ENCODE results near the gene CDK3. TPM values are rescaled to one million over a fixed set of nuclear protein-coding genes. Genes with fewer than 3 reads are reported as not detected.

CDK3 gene
- total RNA-seq, 1 experiment from 2014 or later: 7.1 TPM

DNA sequence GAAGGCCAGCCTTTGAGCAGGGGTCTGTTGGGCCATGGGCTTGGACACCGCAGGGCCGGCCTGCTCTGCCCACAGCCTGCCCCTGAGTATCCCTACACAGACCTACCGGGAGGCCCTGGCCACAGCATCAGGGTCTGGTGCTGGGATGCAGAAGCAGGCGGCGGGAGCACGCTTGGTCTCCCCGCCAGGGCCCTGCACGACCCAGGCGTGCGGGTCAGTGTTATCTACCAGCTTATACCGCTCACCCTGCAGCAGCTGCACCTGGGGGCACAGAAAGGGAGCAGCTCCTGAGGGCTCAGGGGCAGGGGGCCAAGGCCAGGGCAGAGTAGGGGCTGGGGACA is 17.7 kb downstream of the CDK3 start:
- intact Hi-C loops (cut with micrococcal nuclease): no loop called here
- POLR2A ChIA-PET: no interaction called here
- DNase-seq (ENCODE audit: low read depth, low spot score): no peak

DNA sequence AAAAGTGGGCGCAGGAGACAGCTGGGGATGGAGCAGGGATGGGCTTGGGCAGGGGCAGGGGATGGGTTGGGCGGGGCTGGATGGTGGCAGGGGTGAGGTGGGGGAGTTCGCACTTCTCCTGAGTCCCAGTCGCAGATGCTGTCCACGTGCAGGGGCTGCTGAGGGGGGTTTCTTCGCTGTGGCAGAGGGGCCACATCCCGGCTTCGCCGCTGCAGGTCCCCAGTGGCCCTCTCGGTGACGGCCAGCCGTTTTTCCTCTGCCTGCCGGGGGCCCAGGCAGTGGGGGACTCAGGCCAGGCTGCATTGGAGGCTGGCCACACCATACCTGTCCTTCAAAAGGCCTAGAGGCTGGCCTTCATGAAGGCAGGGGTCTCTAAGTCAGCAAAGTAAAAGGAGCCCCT is 18.1 kb downstream of the CDK3 start:
- Histone ChIP-seq H3K79me2 (ENCODE audit: insufficient read depth, low read length) (no peaks in the 10 kb centered on the region), H3K9ac (ENCODE audit: low read length) (no peak overlapping the region), H3K27ac (ENCODE audit: low read depth, low read length) (no peak overlapping the region), H4K20me1 (ENCODE audit: insufficient read depth) (no peaks in the 10 kb centered on the region), H3K9me2 (ENCODE audit: insufficient read depth) (no peaks in the 10 kb centered on the region), H3K4me1 (ENCODE audit: control insufficient read depth in 1 of 2, insufficient read depth in 2 of 2, low read length in 2 of 2) (peaks cover 0 to 3% of the 10 kb centered on the region in 2 experiments; a peak in 1 of 4 replicates), H3K36me3 (ENCODE audit: control insufficient read depth in 1 of 2, insufficient read depth in 2 of 2, low read length in 2 of 2) (peaks cover 35 to 36% of the 10 kb centered on the region in 2 experiments), H2AFZ (ENCODE audit: low read depth, low read length, poor library complexity, severe bottlenecking) (no peak overlapping the region), H3K9me3 (ENCODE audit: control insufficient read depth in 1 of 2, insufficient read depth in 1 of 2, low read depth in 1 of 2, low read length in 2 of 2) (no peaks in the 10 kb centered on the region), H3K27me3 (ENCODE audit: insufficient read depth, low read length) (no peaks in the 10 kb centered on the region), H3K4me3 (replicated peaks in 1 of 2; ENCODE audit: low read depth in 1 of 2, low read length in 2 of 2) (no peak overlapping the region), H3K4me2 (ENCODE audit: low read length) (no peak overlapping the region)
- DNase-seq (ENCODE audit: low read depth, low spot score): no peak
- no TSS peak for BruUV-seq (replicated peaks)
- TF ChIP-seq SRF (IDR thresholded peaks at IDR 0.05; ENCODE audit: low read depth): no peak
- no peak for TF ChIP-seq EZH2phosphoT487 (IDR thresholded peaks at IDR 0.05; ENCODE audit: borderline replicate concordance)
- no peak for TF ChIP-seq ELF1 (IDR thresholded peaks at IDR 0.05; ENCODE audit: borderline replicate concordance, low read depth)
- no peak for TF ChIP-seq ZFX (IDR thresholded peaks at IDR 0.05)
- no peak for TF ChIP-seq SIN3A (IDR thresholded peaks at IDR 0.05; ENCODE audit: low read depth)
- TF ChIP-seq SP1 (IDR thresholded peaks at IDR 0.05; ENCODE audit: low read depth): no peak
- TF ChIP-seq, protein P1, sequence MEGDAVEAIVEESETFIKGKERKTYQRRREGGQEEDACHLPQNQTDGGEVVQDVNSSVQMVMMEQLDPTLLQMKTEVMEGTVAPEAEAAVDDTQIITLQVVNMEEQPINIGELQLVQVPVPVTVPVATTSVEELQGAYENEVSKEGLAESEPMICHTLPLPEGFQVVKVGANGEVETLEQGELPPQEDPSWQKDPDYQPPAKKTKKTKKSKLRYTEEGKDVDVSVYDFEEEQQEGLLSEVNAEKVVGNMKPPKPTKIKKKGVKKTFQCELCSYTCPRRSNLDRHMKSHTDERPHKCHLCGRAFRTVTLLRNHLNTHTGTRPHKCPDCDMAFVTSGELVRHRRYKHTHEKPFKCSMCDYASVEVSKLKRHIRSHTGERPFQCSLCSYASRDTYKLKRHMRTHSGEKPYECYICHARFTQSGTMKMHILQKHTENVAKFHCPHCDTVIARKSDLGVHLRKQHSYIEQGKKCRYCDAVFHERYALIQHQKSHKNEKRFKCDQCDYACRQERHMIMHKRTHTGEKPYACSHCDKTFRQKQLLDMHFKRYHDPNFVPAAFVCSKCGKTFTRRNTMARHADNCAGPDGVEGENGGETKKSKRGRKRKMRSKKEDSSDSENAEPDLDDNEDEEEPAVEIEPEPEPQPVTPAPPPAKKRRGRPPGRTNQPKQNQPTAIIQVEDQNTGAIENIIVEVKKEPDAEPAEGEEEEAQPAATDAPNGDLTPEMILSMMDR (IDR thresholded peaks at IDR 0.05 in 2 of 3, conservative IDR thresholded peaks at IDR 0.05 in 1 of 3; ENCODE audit: borderline replicate concordance in 1 of 3, insufficient read depth in 1 of 3, low read depth in 2 of 3, low read length in 2 of 3): no peak
- TF ChIP-seq, protein P2, sequence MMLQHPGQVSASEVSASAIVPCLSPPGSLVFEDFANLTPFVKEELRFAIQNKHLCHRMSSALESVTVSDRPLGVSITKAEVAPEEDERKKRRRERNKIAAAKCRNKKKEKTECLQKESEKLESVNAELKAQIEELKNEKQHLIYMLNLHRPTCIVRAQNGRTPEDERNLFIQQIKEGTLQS (IDR thresholded peaks at IDR 0.05): no peak
- no peak for TF ChIP-seq JUND (IDR thresholded peaks at IDR 0.05)
- TF ChIP-seq CBX3 (IDR thresholded peaks at IDR 0.05; ENCODE audit: low read depth): no peak
- no peak for TF ChIP-seq TCF7L2 (IDR thresholded peaks at IDR 0.05; ENCODE audit: borderline replicate concordance, extremely low read depth, insufficient read depth, insufficient read length)
- TF ChIP-seq YY1 (IDR thresholded peaks at IDR 0.05; ENCODE audit: extremely low read depth, insufficient replicate concordance, low read depth, low read length): no peak
- ChIA-PET POLR2A (no interaction called here), RAD21 (ENCODE audit: low non-redundant PET in 1 of 2, low total read pairs in 2 of 2, uncharacterized antibody in 2 of 2, unreplicated experiment in 2 of 2) (no interaction called here), CTCF (interaction anchor here (1.4 to 1.5 kb wide), 2 partner anchors 13 to 261 kb away, joined by 5 to 7 read pairs; no protein-coding TSS in a partner anchor)
- no peak for ATAC-seq
- intact Hi-C loops (cut with micrococcal nuclease): no loop called here

More for the DNA sequence above, 17.7 kb downstream of the CDK3 start:
- H3K4me1 ChIP-seq (ENCODE audit: control insufficient read depth in 1 of 2, insufficient read depth in 2 of 2, low read length in 2 of 2): peaks cover 0 to 3% of the 10 kb centered on the region in 2 experiments; a peak in 1 of 4 replicates
- no peaks in the 10 kb centered on the region for H4K20me1 ChIP-seq (ENCODE audit: insufficient read depth)
- ChIA-PET CTCF (interaction anchor here (0.8 kb wide), 1 partner anchor 103 kb away, joined by 3 read pairs; no protein-coding TSS in a partner anchor), RAD21 (ENCODE audit: low non-redundant PET in 1 of 2, low total read pairs in 2 of 2, uncharacterized antibody in 2 of 2, unreplicated experiment in 2 of 2) (no interaction called here)
- H3K4me2 ChIP-seq (ENCODE audit: low read length): no peak overlapping the region
- TF ChIP-seq CBX3 (IDR thresholded peaks at IDR 0.05; ENCODE audit: low read depth) (no peak), POLR2AphosphoS5 (IDR thresholded peaks at IDR 0.05; ENCODE audit: low read depth, low read length) (no peak), FOSL1 (IDR thresholded peaks at IDR 0.05; ENCODE audit: low read depth) (no peak), SP1 (IDR thresholded peaks at IDR 0.05; ENCODE audit: low read depth) (no peak), EZH2 (IDR thresholded peaks at IDR 0.05) (no peak)
- TF ChIP-seq, protein P3, sequence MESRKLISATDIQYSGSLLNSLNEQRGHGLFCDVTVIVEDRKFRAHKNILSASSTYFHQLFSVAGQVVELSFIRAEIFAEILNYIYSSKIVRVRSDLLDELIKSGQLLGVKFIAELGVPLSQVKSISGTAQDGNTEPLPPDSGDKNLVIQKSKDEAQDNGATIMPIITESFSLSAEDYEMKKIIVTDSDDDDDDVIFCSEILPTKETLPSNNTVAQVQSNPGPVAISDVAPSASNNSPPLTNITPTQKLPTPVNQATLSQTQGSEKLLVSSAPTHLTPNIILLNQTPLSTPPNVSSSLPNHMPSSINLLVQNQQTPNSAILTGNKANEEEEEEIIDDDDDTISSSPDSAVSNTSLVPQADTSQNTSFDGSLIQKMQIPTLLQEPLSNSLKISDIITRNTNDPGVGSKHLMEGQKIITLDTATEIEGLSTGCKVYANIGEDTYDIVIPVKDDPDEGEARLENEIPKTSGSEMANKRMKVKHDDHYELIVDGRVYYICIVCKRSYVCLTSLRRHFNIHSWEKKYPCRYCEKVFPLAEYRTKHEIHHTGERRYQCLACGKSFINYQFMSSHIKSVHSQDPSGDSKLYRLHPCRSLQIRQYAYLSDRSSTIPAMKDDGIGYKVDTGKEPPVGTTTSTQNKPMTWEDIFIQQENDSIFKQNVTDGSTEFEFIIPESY (IDR thresholded peaks at IDR 0.05; ENCODE audit: extremely low read depth, insufficient replicate concordance, low read length): no peak
- TF ChIP-seq, protein P2 (IDR thresholded peaks at IDR 0.05): no peak
- no peak overlapping the region for H3K9ac ChIP-seq (ENCODE audit: low read length)
- no peak for ATAC-seq
- no peaks in the 10 kb centered on the region for H3K9me2 ChIP-seq (ENCODE audit: insufficient read depth)
- no TSS peak for BruUV-seq (replicated peaks)
- H3K4me3 ChIP-seq (replicated peaks in 1 of 2; ENCODE audit: low read depth in 1 of 2, low read length in 2 of 2): no peak overlapping the region
- H3K36me3 ChIP-seq (ENCODE audit: control insufficient read depth in 1 of 2, insufficient read depth in 2 of 2, low read length in 2 of 2): peaks cover 31 to 33% of the 10 kb centered on the region in 2 experiments
- no peaks in the 10 kb centered on the region for H3K9me3 ChIP-seq (ENCODE audit: control insufficient read depth in 1 of 2, insufficient read depth in 1 of 2, low read depth in 1 of 2, low read length in 2 of 2)
- H3K27ac ChIP-seq (ENCODE audit: low read depth, low read length): no peak overlapping the region
- no peaks in the 10 kb centered on the region for H3K27me3 ChIP-seq (ENCODE audit: insufficient read depth, low read length)
- no peak overlapping the region for H2AFZ ChIP-seq (ENCODE audit: low read depth, low read length, poor library complexity, severe bottlenecking)
- no peaks in the 10 kb centered on the region for H3K79me2 ChIP-seq (ENCODE audit: insufficient read depth, low read length)
